ENCODE measurements around the gene CANT1.

- no peak for TF ChIP-seq CTCF (IDR thresholded peaks at IDR 0.05)
- no peak for TF ChIP-seq POLR2A (IDR thresholded peaks at IDR 0.05)
- TF ChIP-seq EP300 (IDR thresholded peaks at IDR 0.05), result no peak
Measured at GRCh38 chr17:78990349-78991016, 19.1 kb downstream of the CANT1 start.

Measured in stomach (tissue), 4 donors.